Measurements from ENCODE around the gene HPCAL1. TPM values are rescaled to one million over a fixed set of nuclear protein-coding genes. Genes with fewer than 3 reads are reported as not detected.

HPCAL1 gene
- total RNA-seq, 1 donor from 2014 or later: 401 TPM

DNA sequence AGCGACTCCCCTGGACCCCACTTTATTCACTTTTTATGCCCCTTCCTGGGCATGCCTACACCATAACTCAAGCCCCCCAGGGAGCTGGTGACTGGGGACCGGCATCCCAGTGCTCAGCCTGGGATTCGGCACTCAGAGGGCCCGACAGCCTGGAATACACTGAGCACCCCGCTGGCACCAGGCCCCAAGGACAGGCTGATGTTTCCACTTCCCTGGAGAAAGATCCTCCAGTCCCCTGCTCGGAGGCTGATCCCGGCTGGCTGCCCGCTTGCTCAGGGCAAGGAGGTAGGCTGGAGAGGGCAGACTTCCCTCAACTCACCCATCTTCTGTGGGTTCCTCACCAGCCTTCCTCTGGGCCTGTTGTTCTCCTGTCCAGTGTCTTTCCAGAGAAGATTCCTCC is 108.9 kb downstream of the HPCAL1 start:
- H3K4me1 ChIP-seq: peaks cover 9 to 26% of the 10 kb centered on the region in 2 donors
- H3K36me3 ChIP-seq: no peaks in the 10 kb centered on the region
- intact Hi-C loops (cut with DNase I): no loop called here
- H3K27me3 ChIP-seq: no peaks in the 10 kb centered on the region
- no peaks in the 10 kb centered on the region for H3K9me3 ChIP-seq
- DNase-seq (ENCODE audit: low spot score in 2 of 2): no peak
- no peak overlapping the region for H3K4me3 ChIP-seq
- H3K27ac ChIP-seq: no peak overlapping the region
- TF ChIP-seq, protein P1, sequence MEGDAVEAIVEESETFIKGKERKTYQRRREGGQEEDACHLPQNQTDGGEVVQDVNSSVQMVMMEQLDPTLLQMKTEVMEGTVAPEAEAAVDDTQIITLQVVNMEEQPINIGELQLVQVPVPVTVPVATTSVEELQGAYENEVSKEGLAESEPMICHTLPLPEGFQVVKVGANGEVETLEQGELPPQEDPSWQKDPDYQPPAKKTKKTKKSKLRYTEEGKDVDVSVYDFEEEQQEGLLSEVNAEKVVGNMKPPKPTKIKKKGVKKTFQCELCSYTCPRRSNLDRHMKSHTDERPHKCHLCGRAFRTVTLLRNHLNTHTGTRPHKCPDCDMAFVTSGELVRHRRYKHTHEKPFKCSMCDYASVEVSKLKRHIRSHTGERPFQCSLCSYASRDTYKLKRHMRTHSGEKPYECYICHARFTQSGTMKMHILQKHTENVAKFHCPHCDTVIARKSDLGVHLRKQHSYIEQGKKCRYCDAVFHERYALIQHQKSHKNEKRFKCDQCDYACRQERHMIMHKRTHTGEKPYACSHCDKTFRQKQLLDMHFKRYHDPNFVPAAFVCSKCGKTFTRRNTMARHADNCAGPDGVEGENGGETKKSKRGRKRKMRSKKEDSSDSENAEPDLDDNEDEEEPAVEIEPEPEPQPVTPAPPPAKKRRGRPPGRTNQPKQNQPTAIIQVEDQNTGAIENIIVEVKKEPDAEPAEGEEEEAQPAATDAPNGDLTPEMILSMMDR (IDR thresholded peaks at IDR 0.05): no peak

DNA sequence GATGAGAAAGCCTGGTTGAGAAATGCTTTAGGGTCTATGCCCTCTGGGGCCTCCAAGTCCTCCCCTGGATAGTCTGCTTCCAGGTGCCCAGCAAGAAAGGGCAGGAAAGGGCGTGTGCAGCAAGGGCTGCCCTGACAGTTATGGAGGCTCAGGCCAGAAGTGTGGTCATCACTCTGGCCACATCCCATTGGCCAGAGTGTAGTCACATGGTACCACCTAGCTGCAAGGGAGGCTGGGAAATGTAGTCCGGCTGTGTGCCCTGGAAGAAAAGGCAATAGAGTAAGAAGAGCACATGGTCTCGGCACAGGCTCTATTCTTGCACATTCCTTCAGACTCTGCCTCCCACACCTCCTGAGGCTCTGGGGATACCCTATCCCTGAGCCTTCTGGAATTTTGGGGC is 109.7 kb downstream of the HPCAL1 start:
- H3K9me3 ChIP-seq: no peaks in the 10 kb centered on the region
- H3K27ac ChIP-seq: no peak overlapping the region
- no peaks in the 10 kb centered on the region for H3K36me3 ChIP-seq
- DNase-seq (ENCODE audit: low spot score in 2 of 2): no peak
- intact Hi-C loops (cut with DNase I): no loop called here
- no peak overlapping the region for H3K4me3 ChIP-seq
- TF ChIP-seq, protein P1 (IDR thresholded peaks at IDR 0.05): no peak
- H3K27me3 ChIP-seq: no peaks in the 10 kb centered on the region
- peaks cover 9 to 21% of the 10 kb centered on the region in 2 donors for H3K4me1 ChIP-seq

DNA sequence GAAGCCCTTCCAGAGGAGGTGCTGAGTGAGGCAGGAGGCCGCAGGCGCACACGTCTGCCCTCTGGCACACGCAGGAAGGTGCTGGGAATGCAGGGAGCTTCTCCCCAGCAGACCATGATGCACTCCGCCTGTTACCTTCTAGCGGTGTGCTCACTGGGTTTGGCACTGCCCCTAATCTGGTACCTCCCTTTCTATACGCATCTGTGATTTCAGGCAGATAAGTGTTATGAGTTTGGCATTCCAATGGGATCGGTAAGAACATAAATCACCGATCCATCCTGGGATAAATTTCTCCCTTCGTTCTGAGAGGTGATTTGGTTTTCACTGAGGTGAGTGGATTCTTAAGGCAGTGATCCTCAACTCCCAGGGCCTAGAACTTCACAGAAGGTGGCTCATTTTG is 110.8 kb downstream of the HPCAL1 start:
- peaks cover 9 to 14% of the 10 kb centered on the region in 2 donors for H3K4me1 ChIP-seq
- TF ChIP-seq, protein P1 (IDR thresholded peaks at IDR 0.05): no peak
- H3K4me3 ChIP-seq: no peak overlapping the region
- no peaks in the 10 kb centered on the region for H3K27me3 ChIP-seq
- DNase-seq (ENCODE audit: low spot score in 2 of 2): no peak
- H3K36me3 ChIP-seq: no peaks in the 10 kb centered on the region
- intact Hi-C loops (cut with DNase I): no loop called here
- H3K9me3 ChIP-seq: no peaks in the 10 kb centered on the region
- no peak overlapping the region for H3K27ac ChIP-seq

DNA sequence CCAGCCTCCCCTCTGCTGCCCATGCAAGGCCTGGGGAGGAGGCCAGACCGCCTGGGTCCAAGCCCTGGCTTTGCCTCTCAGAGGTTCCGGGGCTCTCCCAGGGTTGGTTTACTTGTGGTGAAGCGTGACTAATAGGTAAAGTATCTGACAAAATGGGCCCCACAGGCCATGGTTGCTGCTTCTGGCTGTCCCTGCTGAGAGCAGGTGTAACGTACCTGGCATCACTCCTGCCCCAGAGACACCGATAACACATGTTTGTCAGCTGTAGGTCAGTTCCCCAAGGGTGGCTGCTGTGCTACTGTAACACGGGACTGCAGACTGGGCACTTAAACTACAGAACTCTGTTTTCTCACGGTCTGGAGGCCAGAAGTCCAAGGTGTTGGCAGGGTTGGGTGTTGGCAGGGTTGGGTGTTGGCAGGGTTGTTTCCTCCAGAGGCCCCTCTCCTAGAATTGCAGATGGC is 111.3 kb downstream of the HPCAL1 start:
- Histone ChIP-seq H3K27ac (peak overlapping the region in 1 of 2 donors; percentile 16), H3K27me3 (no peaks in the 10 kb centered on the region), H3K4me3 (no peak overlapping the region), H3K36me3 (no peaks in the 10 kb centered on the region), H3K4me1 (peaks cover 9 to 14% of the 10 kb centered on the region in 2 donors), H3K9me3 (no peaks in the 10 kb centered on the region)
- TF ChIP-seq, protein P1 (IDR thresholded peaks at IDR 0.05): no peak
- intact Hi-C loops (cut with DNase I): no loop called here
- DNase-seq (ENCODE audit: low spot score in 2 of 2): no peak

DNA sequence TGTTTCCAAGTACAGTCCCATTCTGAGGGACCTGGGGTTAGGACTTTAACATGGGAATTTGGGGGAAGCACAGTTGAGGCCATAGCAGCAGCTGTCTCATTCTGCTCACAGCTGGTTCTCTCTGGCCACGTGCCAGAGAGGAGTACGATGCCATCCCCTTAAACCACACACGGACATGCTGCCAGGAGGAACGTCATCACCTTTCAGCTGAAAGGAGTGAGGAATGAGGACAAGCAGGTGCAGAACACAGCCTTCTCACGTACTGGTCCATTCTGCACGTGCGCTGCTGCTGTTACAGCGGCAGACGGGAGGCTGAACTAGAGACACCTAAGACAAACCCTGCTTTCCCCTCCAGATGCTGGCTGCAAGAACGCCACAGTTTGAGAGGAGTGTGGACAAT is 111.9 kb downstream of the HPCAL1 start:
- no peaks in the 10 kb centered on the region for H3K27me3 ChIP-seq
- H3K4me3 ChIP-seq: no peak overlapping the region
- H3K27ac ChIP-seq: no peak overlapping the region
- H3K36me3 ChIP-seq: no peaks in the 10 kb centered on the region
- TF ChIP-seq, protein P1 (IDR thresholded peaks at IDR 0.05): no peak
- H3K4me1 ChIP-seq: peaks cover 9 to 14% of the 10 kb centered on the region in 2 donors
- DNase-seq (ENCODE audit: low spot score in 2 of 2): no peak
- H3K9me3 ChIP-seq: no peaks in the 10 kb centered on the region
- intact Hi-C loops (cut with DNase I): no loop called here

DNA sequence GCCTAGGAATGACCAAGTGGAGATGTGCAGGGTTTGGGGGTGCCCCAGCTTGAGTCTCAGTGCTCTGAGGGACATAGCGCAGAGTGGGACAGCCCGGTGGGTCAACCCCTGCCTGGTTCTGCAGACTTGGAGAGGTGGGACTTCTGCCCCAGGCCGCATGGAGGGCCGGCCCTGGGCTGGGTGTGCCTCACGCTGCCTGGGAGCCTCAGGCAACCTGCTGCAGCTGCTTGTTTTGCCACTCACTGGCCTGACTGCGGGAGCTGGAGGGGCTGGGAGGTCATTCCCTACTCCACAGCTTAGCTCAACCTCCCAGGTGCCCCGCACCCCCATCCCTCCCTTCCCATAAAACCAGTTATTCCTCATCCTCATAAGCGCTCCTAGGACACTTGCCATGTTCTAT is 112.3 kb downstream of the HPCAL1 start:
- H3K9me3 ChIP-seq: no peaks in the 10 kb centered on the region
- DNase-seq (ENCODE audit: low spot score in 2 of 2): no peak
- intact Hi-C loops (cut with DNase I): no loop called here
- H3K27ac ChIP-seq: no peak overlapping the region
- H3K4me1 ChIP-seq: peaks cover 9 to 14% of the 10 kb centered on the region in 2 donors
- H3K36me3 ChIP-seq: peaks cover 0 to 2% of the 10 kb centered on the region in 2 donors
- no peaks in the 10 kb centered on the region for H3K27me3 ChIP-seq
- no peak overlapping the region for H3K4me3 ChIP-seq
- TF ChIP-seq, protein P1 (IDR thresholded peaks at IDR 0.05): no peak
